K562 (cell line): ENCODE results near the gene CDKN2B-AS1. TPM values are rescaled to one million over a fixed set of nuclear protein-coding genes. Genes with fewer than 3 reads are reported as not detected.

Experiments used
- ATAC-seq: fragments of 200-7000 bp; cut with Tn5 transposase; 3 replicates; pipeline ENCODE4 v1.9.1; 2020; ENCODE audit warnings: moderate library complexity
- BruUV-seq: library from RNA; stranded (reverse); fragments of 400-500 nt; replicated peaks from 2 replicates; lab custom pipeline; 2021; lab: Mats Ljungman, UMichigan
- CTCF ChIA-PET: fragments of 300-600 bp; formaldehyde crosslinking; extraction: SDS; loops from one replicate; lab custom pipeline; 2021; ENCODE audit warnings: low intra/inter-chr PET ratio; lab: Yijun Ruan, JAX
- POLR2A ChIA-PET: fragments of 300-600, 350-650 bp; sonication (Branson Sonifier 250); formaldehyde crosslinking; extraction: SDS; loops from one replicate; lab custom pipeline; 2021; ENCODE audit warnings: antibody characterized with exemption, inconsistent platforms; lab: Yijun Ruan, JAX
- DNase-seq, 4 experiments: peaks; one replicate each; pipeline versions ENCODE4 v3.0.0 to v3.0.0-alpha.2; 2011 to 2018; ENCODE audit warnings: low spot score in 3 of 4, mixed read lengths in 3 of 4; ENCODE audit errors: extremely low read depth in 1 of 4
- FAIRE-seq: peaks from 2 replicates; lab custom pipeline; 2011; peaks lifted over from hg19 to GRCh38; lab: Jason Lieb, UNC
- H2AFZ ChIP-seq: 2 replicates; pipeline ENCODE4 v1.6.0; 2011; ENCODE audit warnings: low read depth, low read length, control low read depth, inconsistent platforms
- H3K27ac ChIP-seq: fragments of 200-600 bp; 3 replicates; pipeline ENCODE4 v1.8.0; 2011; ENCODE audit warnings: low read depth, mild to moderate bottlenecking, control low read depth, inconsistent platforms, low read length, moderate library complexity, mixed read lengths; ENCODE audit errors: extremely low read depth
- H3K27me3 ChIP-seq, 2 experiments: fragments of 300-600 bp in 1 of 2; 2 replicates in 1 of 2; 3 replicates in 1 of 2; pipeline versions ENCODE4 v1.6.0 to v1.8.0; 2011; ENCODE audit warnings: inconsistent platforms in 2 of 2, low read length in 2 of 2, mild to moderate bottlenecking in 1 of 2, mixed read lengths in 1 of 2, moderate library complexity in 1 of 2; ENCODE audit not compliant: control insufficient read depth in 2 of 2, insufficient read depth in 2 of 2
- H3K36me3 ChIP-seq: fragments of 300-600 bp; 3 replicates; pipeline ENCODE4 v1.8.0; 2011; ENCODE audit warnings: mild to moderate bottlenecking, low read length, inconsistent platforms; ENCODE audit not compliant: control insufficient read depth, insufficient read depth
- H3K4me1 ChIP-seq, 2 experiments: fragments of 200-600 bp in 1 of 2; replicated peaks in 1 of 2; 2 replicates in 1 of 2; 3 replicates in 1 of 2; pipeline versions ENCODE4 v1.5.1 to v1.8.0; 2011; ENCODE audit warnings: inconsistent platforms in 2 of 2, low read length in 2 of 2, mild to moderate bottlenecking in 1 of 2, mixed read lengths in 1 of 2, moderate library complexity in 1 of 2; ENCODE audit not compliant: control insufficient read depth in 2 of 2, insufficient read depth in 2 of 2
- H3K4me2 ChIP-seq: 2 replicates; pipeline ENCODE4 v1.6.1; 2011; ENCODE audit warnings: low read length, control low read depth, inconsistent platforms, mixed read lengths; ENCODE audit not compliant: insufficient read depth
- H3K4me3 ChIP-seq: fragments of 200-600 bp; sonication (generic), shearing (Covaris generic); 2 replicates; pipeline ENCODE4 v1.5.1; 2016; ENCODE audit warnings: control low read depth, inconsistent platforms
- H3K79me2 ChIP-seq: fragments of 200-600 bp; 3 replicates; pipeline ENCODE4 v1.8.0; 2011; ENCODE audit warnings: low read length, inconsistent platforms; ENCODE audit not compliant: control insufficient read depth, insufficient read depth
- H3K9ac ChIP-seq, 2 experiments: 2 replicates each; pipeline versions ENCODE4 v1.6.0 to v1.6.1; 2011; ENCODE audit warnings: low read depth in 2 of 2, low read length in 2 of 2, control low read depth in 1 of 2, inconsistent platforms in 1 of 2, mild to moderate bottlenecking in 1 of 2, mixed read lengths in 1 of 2; ENCODE audit not compliant: insufficient read depth in 1 of 2
- H3K9me1 ChIP-seq: one replicate; pipeline ENCODE4 v1.6.0; 2011; ENCODE audit warnings: inconsistent platforms, mild to moderate bottlenecking, low read length, moderate library complexity; ENCODE audit not compliant: control insufficient read depth, insufficient read depth
- H3K9me3 ChIP-seq: replicated peaks from 2 replicates; pipeline ENCODE4 v1.5.1; 2011; ENCODE audit warnings: low read depth, low read length, inconsistent platforms; ENCODE audit not compliant: control insufficient read depth, insufficient read depth
- H4K20me1 ChIP-seq: replicated peaks from 2 replicates; pipeline ENCODE4 v1.6.1; 2011; ENCODE audit warnings: low read length, inconsistent platforms, mixed read lengths; ENCODE audit not compliant: control insufficient read depth, insufficient read depth
- CCAR2 ChIP-seq: fragments of 200-400 bp; formaldehyde crosslinking; IDR thresholded peaks from 2 replicates; pipeline ENCODE4 v1.6.1; 2017; ENCODE audit warnings: mild to moderate bottlenecking, low read depth, low read length
- MCM2 ChIP-seq: fragments of 450-650 bp; IDR thresholded peaks from 2 replicates; pipeline ENCODE4 v1.6.1; 2017; ENCODE audit warnings: low read depth, mild to moderate bottlenecking
- MECOM ChIP-seq: fragments of 250-450 bp; sonication (Bioruptor Pico); IDR thresholded peaks from 2 replicates; pipeline ENCODE4 v1.8.0; 2022; ENCODE audit warnings: inconsistent platforms
- NCOR1 ChIP-seq: fragments of 450-650 bp; IDR thresholded peaks from 2 replicates; pipeline ENCODE4 v1.6.1; 2016; ENCODE audit warnings: mild to moderate bottlenecking, moderate library complexity
- NR1H2 ChIP-seq: sonication (generic); formaldehyde crosslinking; IDR thresholded peaks from 2 replicates; pipeline ENCODE4 v1.4.0; 2020; ENCODE audit warnings: mild to moderate bottlenecking, missing genetic modification reagents
- SRSF3 ChIP-seq: fragments of 200-400 bp; formaldehyde crosslinking; IDR thresholded peaks from 2 replicates; pipeline ENCODE4 v1.6.1; 2016; ENCODE audit warnings: mild to moderate bottlenecking, low read length, moderate library complexity; ENCODE audit not compliant: insufficient read depth
- TAF1 ChIP-seq: IDR thresholded peaks from 2 replicates; pipeline ENCODE4 v1.6.1; 2011; ENCODE audit warnings: mild to moderate bottlenecking, low read length, moderate library complexity; ENCODE audit not compliant: insufficient read depth, control insufficient read depth, severe bottlenecking; ENCODE audit errors: extremely low read depth
- TCF7 ChIP-seq: sonication (generic); IDR thresholded peaks from 2 replicates; pipeline ENCODE4 v1.6.1; 2016; ENCODE audit warnings: antibody characterized with exemption, borderline replicate concordance
- TSC22D4 ChIP-seq: fragments of 450-650 bp; IDR thresholded peaks from 2 replicates; pipeline ENCODE4 v1.6.1; 2016; ENCODE audit warnings: missing genetic modification characterization, missing biosample characterization, control low read depth
- ZNF282 ChIP-seq: sonication (generic); formaldehyde crosslinking; IDR thresholded peaks from 2 replicates; pipeline ENCODE4 v1.8.1; 2023; ENCODE audit warnings: missing genetic modification reagents
- WGBS: fragments of 100-300 bp; shearing (Covaris generic); methylation state at CpG from one replicate; pipeline ENCODE4 v1.1.6; 2016; ENCODE audit warnings: low coverage, mixed read lengths; ENCODE audit not compliant: insufficient coverage; ENCODE audit errors: missing lambda C conversion rate; 5-methylcytosine and 5-hydroxymethylcytosine counted together
- in situ Hi-C: fragments of 300-500 bp; cut with MboI; formaldehyde crosslinking; loops from 4 replicates; pipeline ENCODE4 v1.15.0; 2018; ENCODE audit warnings: inconsistent platforms, mixed read lengths
- intact Hi-C: fragments of 100-400 bp; cut with micrococcal nuclease; formaldehyde crosslinking; loops from 2 replicates; pipeline ENCODE4 v1.14.2; 2022
- polyA plus RNA-seq, 8 experiments: library from polyadenylated mRNA; depleted of rRNA in 4 of 8; stranded (reverse) in 5 of 8; unstranded in 3 of 8; fragments of >200 nt; fragmentation: Nextera tagmentation in 2 of 8; fragmentation: Illumina TruSeq in 1 of 8; extraction: Ambion mirVana in 2 of 8; extraction: Trizol in 1 of 8; gene quantifications; 2 replicates each; pipeline versions ENCODE4 v1.2.1 to v1.2.3, GENCODE V29; 2011 to 2014; ENCODE audit warnings: inconsistent platforms in 1 of 8, missing spikeins in 1 of 8
- total RNA-seq, 7 experiments: library from RNA; depleted of rRNA in 6 of 7; stranded (reverse); fragments of >200 nt in 6 of 7; fragmentation: Illumina TruSeq in 2 of 7; extraction: Trizol in 2 of 7; gene quantifications; 2 replicates each; pipeline versions ENCODE4 v1.2.1 to v1.2.3, GENCODE V29; 2011 to 2021; ENCODE audit warnings: low replicate concordance in 1 of 7
- TF ChIP-seq, protein P1 (sequence below): fragments of 450-650 bp; IDR thresholded peaks from 2 replicates; pipeline ENCODE4 v1.7.1; 2018; ENCODE audit warnings: mild to moderate bottlenecking, low read depth; ENCODE audit not compliant: partially characterized antibody
- TF ChIP-seq, protein P2 (sequence below): sonication (generic); formaldehyde crosslinking; IDR thresholded peaks from 2 replicates; pipeline ENCODE4 v1.8.0; 2022; ENCODE audit warnings: mild to moderate bottlenecking, missing genetic modification reagents
- TF ChIP-seq, protein P3 (sequence below): sonication (generic); formaldehyde crosslinking; IDR thresholded peaks from 2 replicates; pipeline ENCODE4 v1.8.0; 2022; ENCODE audit warnings: mild to moderate bottlenecking, missing genetic modification reagents, borderline replicate concordance

Gene CDKN2B-AS1
- total and polyA plus RNA-seq, 9 of the 15 experiments (the other 6 are each of a cell fraction or from before 2014, with no cell fraction given): not detected

DNA sequence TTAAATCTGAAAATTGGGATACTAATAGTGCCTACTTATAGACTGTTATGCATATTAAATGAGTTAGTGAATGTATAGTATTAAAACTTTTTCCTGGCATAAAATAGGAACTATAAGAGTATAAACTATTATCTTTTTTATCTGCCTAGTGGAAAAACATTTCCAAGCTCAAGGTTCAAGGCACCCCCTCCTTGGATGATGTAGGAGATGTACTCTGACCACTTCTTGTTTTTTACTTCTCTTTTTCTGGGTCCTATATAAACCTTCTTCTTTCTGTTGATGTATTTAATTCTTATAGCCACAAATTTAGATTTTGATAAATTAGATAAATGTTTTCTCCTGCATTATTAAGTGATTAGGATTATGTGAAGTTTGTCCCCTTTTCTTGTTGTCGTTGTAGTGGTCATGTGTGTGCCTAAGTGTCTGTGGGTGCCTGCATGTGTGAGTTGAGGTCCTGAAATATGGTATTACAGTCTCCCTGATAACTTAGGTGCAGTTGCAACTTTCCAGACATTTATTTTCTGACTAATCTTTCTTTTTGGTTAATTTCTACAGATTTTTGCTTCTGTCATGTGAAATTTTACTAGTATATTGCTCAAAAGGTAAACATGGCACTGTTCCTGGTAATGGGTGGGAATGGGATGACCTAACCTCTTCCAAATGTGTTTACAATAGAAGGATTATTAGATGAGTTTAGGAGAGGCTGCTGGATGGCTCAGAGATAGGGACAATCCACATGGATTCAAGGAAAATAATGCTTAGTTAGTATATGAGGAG, 175.3 kb downstream of the CDKN2B-AS1 start:
- Histone ChIP-seq H3K4me2 (no peak overlapping the region), H3K9me3 (no peaks in the 10 kb centered on the region), H2AFZ (no peak overlapping the region), H3K9ac (no peak overlapping the region), H4K20me1 (no peaks in the 10 kb centered on the region), H3K36me3 (no peaks in the 10 kb centered on the region)
- POLR2A ChIA-PET: no interaction called here
- DNase-seq: no peak
- BruUV-seq: no TSS peak
- WGBS: no CpG with 5 or more reads among the region's 1 CpG
- TF ChIP-seq MECOM (CRISPR knock-in tag) (no peak), CCAR2 (no peak), SRSF3 (no peak), MCM2 (no peak), TSC22D4 (tag) (no peak), TCF7 (no peak), TAF1 (no peak), NR1H2 (CRISPR knock-in tag) (no peak), ZNF282 (no peak), NCOR1 (no peak)
- TF ChIP-seq, protein P1, sequence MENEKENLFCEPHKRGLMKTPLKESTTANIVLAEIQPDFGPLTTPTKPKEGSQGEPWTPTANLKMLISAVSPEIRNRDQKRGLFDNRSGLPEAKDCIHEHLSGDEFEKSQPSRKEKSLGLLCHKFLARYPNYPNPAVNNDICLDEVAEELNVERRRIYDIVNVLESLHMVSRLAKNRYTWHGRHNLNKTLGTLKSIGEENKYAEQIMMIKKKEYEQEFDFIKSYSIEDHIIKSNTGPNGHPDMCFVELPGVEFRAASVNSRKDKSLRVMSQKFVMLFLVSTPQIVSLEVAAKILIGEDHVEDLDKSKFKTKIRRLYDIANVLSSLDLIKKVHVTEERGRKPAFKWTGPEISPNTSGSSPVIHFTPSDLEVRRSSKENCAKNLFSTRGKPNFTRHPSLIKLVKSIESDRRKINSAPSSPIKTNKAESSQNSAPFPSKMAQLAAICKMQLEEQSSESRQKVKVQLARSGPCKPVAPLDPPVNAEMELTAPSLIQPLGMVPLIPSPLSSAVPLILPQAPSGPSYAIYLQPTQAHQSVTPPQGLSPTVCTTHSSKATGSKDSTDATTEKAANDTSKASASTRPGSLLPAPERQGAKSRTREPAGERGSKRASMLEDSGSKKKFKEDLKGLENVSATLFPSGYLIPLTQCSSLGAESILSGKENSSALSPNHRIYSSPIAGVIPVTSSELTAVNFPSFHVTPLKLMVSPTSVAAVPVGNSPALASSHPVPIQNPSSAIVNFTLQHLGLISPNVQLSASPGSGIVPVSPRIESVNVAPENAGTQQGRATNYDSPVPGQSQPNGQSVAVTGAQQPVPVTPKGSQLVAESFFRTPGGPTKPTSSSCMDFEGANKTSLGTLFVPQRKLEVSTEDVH: no peak
- TF ChIP-seq, protein P2, sequence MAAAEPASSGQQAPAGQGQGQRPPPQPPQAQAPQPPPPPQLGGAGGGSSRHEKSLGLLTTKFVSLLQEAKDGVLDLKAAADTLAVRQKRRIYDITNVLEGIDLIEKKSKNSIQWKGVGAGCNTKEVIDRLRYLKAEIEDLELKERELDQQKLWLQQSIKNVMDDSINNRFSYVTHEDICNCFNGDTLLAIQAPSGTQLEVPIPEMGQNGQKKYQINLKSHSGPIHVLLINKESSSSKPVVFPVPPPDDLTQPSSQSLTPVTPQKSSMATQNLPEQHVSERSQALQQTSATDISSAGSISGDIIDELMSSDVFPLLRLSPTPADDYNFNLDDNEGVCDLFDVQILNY (CRISPR knock-in tag): no peak
- TF ChIP-seq, protein P3, sequence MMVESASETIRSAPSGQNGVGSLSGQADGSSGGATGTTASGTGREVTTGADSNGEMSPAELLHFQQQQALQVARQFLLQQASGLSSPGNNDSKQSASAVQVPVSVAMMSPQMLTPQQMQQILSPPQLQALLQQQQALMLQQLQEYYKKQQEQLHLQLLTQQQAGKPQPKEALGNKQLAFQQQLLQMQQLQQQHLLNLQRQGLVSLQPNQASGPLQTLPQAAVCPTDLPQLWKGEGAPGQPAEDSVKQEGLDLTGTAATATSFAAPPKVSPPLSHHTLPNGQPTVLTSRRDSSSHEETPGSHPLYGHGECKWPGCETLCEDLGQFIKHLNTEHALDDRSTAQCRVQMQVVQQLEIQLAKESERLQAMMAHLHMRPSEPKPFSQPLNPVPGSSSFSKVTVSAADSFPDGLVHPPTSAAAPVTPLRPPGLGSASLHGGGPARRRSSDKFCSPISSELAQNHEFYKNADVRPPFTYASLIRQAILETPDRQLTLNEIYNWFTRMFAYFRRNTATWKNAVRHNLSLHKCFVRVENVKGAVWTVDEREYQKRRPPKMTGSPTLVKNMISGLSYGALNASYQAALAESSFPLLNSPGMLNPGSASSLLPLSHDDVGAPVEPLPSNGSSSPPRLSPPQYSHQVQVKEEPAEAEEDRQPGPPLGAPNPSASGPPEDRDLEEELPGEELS: no peak
- TF ChIP-seq, all 486 proteins: peak for 0
- Histone ChIP-seq H3K79me2 (no peaks in the 10 kb centered on the region), H3K4me3 (no peak overlapping the region), H3K9me1 (no peaks in the 10 kb centered on the region), H3K4me1 (no peaks in the 10 kb centered on the region), H3K27me3 (no peaks in the 10 kb centered on the region), H3K27ac (no peak overlapping the region)
- ATAC-seq: no peak
- in situ Hi-C loops (no loop called here), intact Hi-C loops (no loop called here)
- CTCF ChIA-PET: no interaction called here
- FAIRE-seq: no peak
